Activated CD8-positive, alpha-beta memory T cell treated with anti-CD3 and anti-CD28 coated beads, Interleukin-2, amount 50 U/mL, for 24 hours (primary cell): Measurements from ENCODE around the gene SLC12A9.

Source experiments
- DNase-seq: peaks from one replicate; pipeline ENCODE4 v3.0.0-alpha.2; 2020; ENCODE audit errors: extremely low read depth

The SLC12A9 gene

GRCh38 chr7:100884736-100885439 lies 32.4 kb downstream of the SLC12A9 start:
- DNase-seq: no peak

GRCh38 chr7:100885440-100886141 lies 33.1 kb downstream of the SLC12A9 start:
- DNase-seq: no peak

- DNase-seq: no peak
Measured at GRCh38 chr7:100886142-100886935, 33.8 kb downstream of the SLC12A9 start.

GRCh38 chr7:100886936-100887515 lies 34.5 kb downstream of the SLC12A9 start:
- DNase-seq: no peak

GRCh38 chr7:100887516-100888290 lies 35.2 kb downstream of the SLC12A9 start:
- DNase-seq: no peak

- no peak for DNase-seq
Measured at GRCh38 chr7:100888291-100888987, 35.9 kb downstream of the SLC12A9 start.

GRCh38 chr7:100888988-100889750 lies 36.7 kb downstream of the SLC12A9 start, which contains the start of gene UFSP1:
TSS of gene UFSP1 (minus strand) at chr7:100889715. CDS start at chr7:100889271, 444 bp downstream.
- DNase-seq: no peak

GRCh38 chr7:100890653-100891567 lies 38.4 kb downstream of the SLC12A9 start:
- no peak for DNase-seq

- no peak for DNase-seq
Measured at GRCh38 chr7:100891568-100892247, 39.2 kb downstream of the SLC12A9 start.

- DNase-seq: no peak
Measured at GRCh38 chr7:100892364-100893317, 40.1 kb downstream of the SLC12A9 start.

GRCh38 chr7:100893318-100893895 lies 40.9 kb downstream of the SLC12A9 start:
- DNase-seq: no peak

- DNase-seq: no peak
Measured at GRCh38 chr7:100893910-100894721, 41.6 kb downstream of the SLC12A9 start.

- no peak for DNase-seq
Measured at GRCh38 chr7:100894860-100895700, 42.6 kb downstream of the SLC12A9 start.

GRCh38 chr7:100895701-100895955 lies 43.1 kb downstream of the SLC12A9 start, which contains the start of gene ACHE:
TSS of gene ACHE (minus strand) at chr7:100895888. CDS start at chr7:100894232, 1,656 bp downstream.
- no peak for DNase-seq
